Activated naive CD4-positive, alpha-beta T cell treated with anti-CD3 and anti-CD28 coated beads for 36 hours (primary cell): ENCODE measurements around the gene AREG. TPM values are rescaled to one million over a fixed set of nuclear protein-coding genes. Genes with fewer than 3 reads are reported as not detected.

Source experiments
- CTCF ChIA-PET: fragments of 350-600 bp; sonication (Branson Sonifier 250); formaldehyde crosslinking; loops from one replicate; lab custom pipeline; 2021; ENCODE audit warnings: antibody characterized with exemption; lab: Charles Lee
- DNase-seq: peaks from one replicate; pipeline ENCODE4 v3.0.0-alpha.2; 2020
- H3K27ac Mint-ChIP-seq: one replicate; pipeline ENCODE4 v1.8.0; 2021; ENCODE audit warnings: mild to moderate bottlenecking, mixed read lengths
- H3K27me3 Mint-ChIP-seq: one replicate; pipeline ENCODE4 v1.8.0; 2021; ENCODE audit warnings: low read depth, mixed read lengths
- H3K36me3 Mint-ChIP-seq: one replicate; pipeline ENCODE4 v1.8.0; 2021; ENCODE audit warnings: low read depth, mixed read lengths
- H3K4me1 Mint-ChIP-seq: one replicate; pipeline ENCODE4 v1.8.0; 2021; ENCODE audit warnings: low read depth, mixed read lengths
- H3K4me3 Mint-ChIP-seq: one replicate; pipeline ENCODE4 v1.8.0; 2021; ENCODE audit warnings: mild to moderate bottlenecking, moderate library complexity, mixed read lengths
- H3K9me3 Mint-ChIP-seq: one replicate; pipeline ENCODE4 v1.8.0; 2021; ENCODE audit warnings: mixed read lengths
- intact Hi-C: fragments of 100-400 bp; cut with micrococcal nuclease; formaldehyde crosslinking; loops from one replicate; pipeline ENCODE4 v1.15.1; 2023
- total RNA-seq, 2 experiments: library from RNA; stranded (reverse); gene quantifications; one replicate each; pipeline ENCODE4 v1.2.3, GENCODE V29; 2021

The AREG gene
- total RNA-seq, 2 experiments from 2014 or later, result 1.5 to 2.1 TPM

DNA sequence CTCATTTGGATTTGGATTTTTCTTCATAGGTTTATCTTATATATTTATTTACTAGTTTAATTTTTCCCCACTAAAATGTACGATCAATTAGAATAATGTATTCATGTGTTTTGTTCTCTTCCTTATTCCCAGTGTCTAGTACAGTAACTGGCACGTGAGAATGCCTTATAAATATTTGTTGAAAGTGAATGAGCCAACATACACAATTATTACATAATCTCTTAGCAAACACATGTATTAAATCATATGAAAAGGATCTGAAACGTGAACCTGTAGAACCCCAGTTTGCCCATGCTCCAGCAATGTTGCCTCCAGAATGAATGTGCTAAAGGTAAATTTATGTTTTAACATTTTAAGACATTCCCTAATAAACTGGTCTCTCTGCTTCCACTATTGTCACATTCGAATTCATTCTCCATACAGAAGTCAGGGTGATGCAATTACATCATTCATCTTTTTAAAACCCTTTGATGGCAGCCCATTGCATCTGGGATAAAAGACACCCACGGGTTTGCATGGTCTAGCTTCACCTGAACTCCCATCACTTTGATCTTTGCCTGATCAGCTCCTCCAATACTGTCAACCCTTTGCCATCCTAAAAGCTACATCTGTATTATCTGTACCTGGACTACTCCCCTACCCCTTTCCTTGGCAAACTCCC lies 30.7 kb upstream of the AREG start:
- intact Hi-C loops, result no loop called here
- DNase-seq, result no peak
- Mint-ChIP-seq H3K27ac (no peak overlapping the region), H3K4me3 (no peak overlapping the region), H3K9me3 (no peaks in the 10 kb centered on the region), H3K27me3 (peaks cover 8% of the 10 kb centered on the region), H3K4me1 (no peaks in the 10 kb centered on the region), H3K36me3 (no peaks in the 10 kb centered on the region)
- CTCF ChIA-PET, result no interaction called here

DNA sequence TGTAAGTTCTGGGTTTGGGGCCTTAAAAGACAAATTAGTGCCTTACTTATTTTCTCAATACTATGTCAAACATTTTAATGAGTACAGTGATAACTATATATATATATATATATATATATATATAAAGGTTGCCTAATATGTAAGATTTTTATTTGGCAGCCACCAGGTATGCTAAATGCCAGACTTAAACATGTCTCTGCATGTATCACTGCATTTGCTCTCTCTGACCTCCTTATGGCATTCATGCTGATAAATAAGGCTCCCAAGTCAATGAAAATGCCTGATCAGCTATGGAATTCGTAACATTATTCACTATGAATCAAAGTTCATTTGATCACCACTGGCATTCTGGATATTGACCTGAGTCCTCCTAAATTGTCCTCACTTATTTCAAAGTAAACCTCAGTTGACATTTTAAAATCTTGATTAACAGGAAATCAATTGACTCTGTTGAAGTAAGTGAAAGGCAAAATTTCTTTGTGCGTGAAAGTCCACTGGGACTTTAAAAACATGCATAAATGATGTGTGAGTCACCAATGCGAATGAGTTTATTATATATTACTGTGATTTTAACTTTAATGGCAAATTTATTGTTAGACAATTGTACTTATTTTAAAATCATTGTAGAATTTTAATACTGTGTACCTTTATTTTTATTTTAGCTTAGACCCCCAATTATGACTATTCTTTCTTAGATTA lies 29.2 kb upstream of the AREG start:
- no peak for DNase-seq
- Mint-ChIP-seq H3K36me3 (no peaks in the 10 kb centered on the region), H3K27me3 (peaks cover 8% of the 10 kb centered on the region), H3K4me3 (no peak overlapping the region), H3K9me3 (no peaks in the 10 kb centered on the region), H3K27ac (no peak overlapping the region), H3K4me1 (no peaks in the 10 kb centered on the region)
- CTCF ChIA-PET, result no interaction called here
- intact Hi-C loops, result no loop called here

DNA sequence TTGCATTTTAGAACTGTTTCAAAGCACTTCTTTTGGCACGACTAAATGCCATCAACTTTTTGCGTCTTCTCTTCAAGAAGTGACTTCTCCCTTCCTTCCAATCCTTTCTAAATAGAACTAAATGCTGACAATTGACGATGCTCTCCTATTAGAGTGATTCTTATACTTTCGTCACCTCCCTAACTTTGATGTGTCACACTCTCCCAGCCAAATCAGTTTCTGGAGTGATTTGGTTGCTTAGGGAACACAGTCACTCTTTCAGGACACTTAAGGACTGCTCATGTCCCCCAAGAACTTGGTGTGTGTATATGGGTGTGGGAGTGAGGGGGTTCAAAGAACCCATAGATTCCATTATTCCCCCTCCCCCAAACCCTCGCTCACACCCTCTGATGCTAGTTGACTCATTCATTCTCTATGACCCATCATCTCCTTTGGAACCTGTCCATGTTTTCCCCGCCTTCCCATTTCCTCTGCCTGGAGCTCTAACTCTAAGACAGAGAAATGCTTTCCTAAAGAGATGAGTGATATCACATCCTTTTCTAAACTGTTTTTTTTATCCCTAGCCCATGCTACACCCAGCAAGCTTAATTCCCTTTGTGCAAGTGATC lies 26.8 kb upstream of the AREG start:
- no peaks in the 10 kb centered on the region for H3K36me3 Mint-ChIP-seq

DNA sequence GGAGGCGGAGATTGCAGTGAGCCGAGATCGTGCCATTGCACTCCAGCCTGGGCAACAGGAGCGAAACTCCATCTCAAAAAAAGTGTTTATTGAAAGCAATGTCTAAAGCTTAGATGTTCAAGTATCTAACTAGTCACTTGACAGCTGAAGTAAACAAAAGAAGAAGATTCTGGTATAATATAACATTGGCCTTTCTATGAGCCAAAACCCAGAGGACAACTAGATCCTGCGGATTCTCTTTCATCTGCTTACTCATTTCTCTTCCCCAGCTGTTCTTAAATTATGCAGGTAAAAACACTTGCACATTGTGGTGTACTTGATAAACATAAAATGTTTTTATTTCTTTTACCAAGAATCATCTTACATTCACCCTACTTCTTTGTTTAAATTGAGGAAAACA lies 24.1 kb upstream of the AREG start:
- CTCF ChIA-PET, result interaction anchor here (0.5 kb wide), 1 partner anchor 50 kb away, joined by 4 read pairs; no protein-coding TSS in a partner anchor
- no peaks in the 10 kb centered on the region for H3K9me3 Mint-ChIP-seq
- no peaks in the 10 kb centered on the region for H3K36me3 Mint-ChIP-seq
- intact Hi-C loops, result no loop called here
- DNase-seq, result no peak
- H3K27ac Mint-ChIP-seq, result no peak overlapping the region
- no peak overlapping the region for H3K4me3 Mint-ChIP-seq
- no peaks in the 10 kb centered on the region for H3K4me1 Mint-ChIP-seq
- H3K27me3 Mint-ChIP-seq, result peaks cover 8% of the 10 kb centered on the region

More for the DNA sequence above, 26.8 kb upstream of the AREG start:
- Mint-ChIP-seq H3K4me1 (no peaks in the 10 kb centered on the region), H3K9me3 (no peaks in the 10 kb centered on the region), H3K4me3 (no peak overlapping the region), H3K27me3 (peaks cover 8% of the 10 kb centered on the region), H3K27ac (no peak overlapping the region)
- DNase-seq, result no peak
- intact Hi-C loops, result no loop called here
- CTCF ChIA-PET, result interaction anchor here (0.6 to 1.0 kb wide), 2 partner anchors 56 to 152 kb away, joined by 3 to 4 read pairs; no protein-coding TSS in a partner anchor

DNA sequence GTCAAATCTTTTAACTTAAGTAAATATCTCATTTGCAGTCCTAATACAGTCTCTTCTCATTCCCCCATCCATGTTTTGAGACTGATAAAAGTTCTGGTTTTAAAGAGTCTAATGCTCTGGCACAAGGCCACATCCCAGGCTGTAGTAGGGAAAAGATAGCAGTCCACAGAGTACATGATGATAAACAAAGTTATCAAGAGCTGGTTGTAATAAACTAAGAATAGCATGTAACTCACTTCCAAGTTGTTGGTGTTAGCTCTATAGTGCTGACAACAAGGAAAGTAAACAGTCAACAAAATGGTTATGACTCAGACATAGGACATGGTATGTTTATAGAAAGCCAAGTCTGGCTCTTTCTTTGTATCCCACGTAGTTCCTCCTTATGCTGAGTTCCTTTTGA lies 21.8 kb upstream of the AREG start:
- CTCF ChIA-PET, result no interaction called here
- Mint-ChIP-seq H3K9me3 (no peaks in the 10 kb centered on the region), H3K27me3 (peaks cover 4% of the 10 kb centered on the region), H3K36me3 (no peaks in the 10 kb centered on the region), H3K4me1 (no peaks in the 10 kb centered on the region), H3K4me3 (no peak overlapping the region), H3K27ac (no peak overlapping the region)
- no peak for DNase-seq
- intact Hi-C loops, result no loop called here

DNA sequence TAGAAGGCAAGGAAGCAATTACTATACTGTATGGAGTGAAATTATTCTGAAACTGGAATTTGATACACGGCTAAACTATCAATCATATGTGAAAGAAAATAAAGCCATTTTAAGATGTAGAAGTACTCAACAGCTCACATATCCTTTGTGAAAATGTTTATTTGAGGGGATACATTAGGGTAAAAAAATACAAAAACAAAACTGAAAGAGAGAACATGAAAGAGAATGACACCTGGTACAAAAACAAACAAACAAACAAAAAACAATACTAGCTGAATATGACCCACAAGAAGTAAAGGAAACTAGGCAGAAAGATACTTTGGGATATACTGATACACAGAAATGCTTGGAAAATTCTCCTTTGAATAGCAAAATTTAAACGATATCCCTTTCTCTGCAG lies 20.8 kb upstream of the AREG start:
- CTCF ChIA-PET, result interaction anchor here (0.6 kb wide), 1 partner anchor 91 kb away, joined by 4 read pairs; no protein-coding TSS in a partner anchor
- no peak overlapping the region for H3K27ac Mint-ChIP-seq
- no peaks in the 10 kb centered on the region for H3K9me3 Mint-ChIP-seq
- no peaks in the 10 kb centered on the region for H3K36me3 Mint-ChIP-seq
- no peaks in the 10 kb centered on the region for H3K27me3 Mint-ChIP-seq
- no peaks in the 10 kb centered on the region for H3K4me1 Mint-ChIP-seq
- H3K4me3 Mint-ChIP-seq, result no peak overlapping the region
- no peak for DNase-seq
- intact Hi-C loops, result no loop called here

DNA sequence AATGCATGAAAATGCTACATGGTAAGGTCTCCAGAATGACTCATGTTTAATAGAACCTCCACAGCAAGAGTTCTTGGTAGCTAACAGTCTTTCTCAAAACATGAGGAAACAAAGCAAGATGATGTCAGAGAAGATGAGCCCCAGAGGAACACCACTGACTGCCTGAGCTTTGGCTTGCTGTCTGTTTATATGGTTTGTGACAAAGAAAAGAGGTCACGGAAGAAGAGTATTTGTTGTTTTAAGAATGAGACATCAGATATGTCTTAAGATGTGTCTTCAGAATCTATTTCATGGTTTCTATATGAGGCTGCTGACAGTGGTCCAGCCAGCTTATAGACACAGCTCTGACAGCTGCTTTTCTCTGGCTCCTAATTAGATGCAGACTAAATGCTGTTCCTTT lies 18.8 kb upstream of the AREG start:
- no peak overlapping the region for H3K27ac Mint-ChIP-seq
- CTCF ChIA-PET, result no interaction called here
- no peaks in the 10 kb centered on the region for H3K4me1 Mint-ChIP-seq
- no peaks in the 10 kb centered on the region for H3K27me3 Mint-ChIP-seq
- H3K36me3 Mint-ChIP-seq, result no peaks in the 10 kb centered on the region
- no peak overlapping the region for H3K4me3 Mint-ChIP-seq
- intact Hi-C loops, result no loop called here
- H3K9me3 Mint-ChIP-seq, result no peaks in the 10 kb centered on the region
- DNase-seq, result no peak

DNA sequence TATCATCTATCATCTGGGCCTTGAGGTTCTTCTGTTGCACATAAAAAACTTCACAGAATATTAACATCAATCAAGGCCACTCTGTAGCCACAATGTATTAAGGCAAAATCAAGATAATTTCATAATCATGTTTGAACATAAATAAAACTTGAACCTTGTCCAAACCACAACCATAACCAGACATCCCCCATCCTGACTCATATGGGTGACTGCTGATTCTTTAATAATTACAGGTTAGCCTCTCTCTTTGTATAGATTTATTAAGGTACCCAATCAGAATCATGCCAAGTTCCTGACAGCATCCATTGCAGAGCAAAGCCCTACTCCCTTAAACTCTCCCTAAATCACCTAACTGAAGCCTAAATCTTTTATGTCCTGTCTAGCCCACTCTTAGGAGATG lies 16.7 kb upstream of the AREG start:
- CTCF ChIA-PET, result no interaction called here
- H3K27me3 Mint-ChIP-seq, result peaks cover 2% of the 10 kb centered on the region
- H3K4me1 Mint-ChIP-seq, result no peaks in the 10 kb centered on the region
- no peak for DNase-seq
- H3K36me3 Mint-ChIP-seq, result no peaks in the 10 kb centered on the region
- H3K27ac Mint-ChIP-seq, result no peak overlapping the region
- H3K9me3 Mint-ChIP-seq, result no peaks in the 10 kb centered on the region
- no peak overlapping the region for H3K4me3 Mint-ChIP-seq
- intact Hi-C loops, result no loop called here

DNA sequence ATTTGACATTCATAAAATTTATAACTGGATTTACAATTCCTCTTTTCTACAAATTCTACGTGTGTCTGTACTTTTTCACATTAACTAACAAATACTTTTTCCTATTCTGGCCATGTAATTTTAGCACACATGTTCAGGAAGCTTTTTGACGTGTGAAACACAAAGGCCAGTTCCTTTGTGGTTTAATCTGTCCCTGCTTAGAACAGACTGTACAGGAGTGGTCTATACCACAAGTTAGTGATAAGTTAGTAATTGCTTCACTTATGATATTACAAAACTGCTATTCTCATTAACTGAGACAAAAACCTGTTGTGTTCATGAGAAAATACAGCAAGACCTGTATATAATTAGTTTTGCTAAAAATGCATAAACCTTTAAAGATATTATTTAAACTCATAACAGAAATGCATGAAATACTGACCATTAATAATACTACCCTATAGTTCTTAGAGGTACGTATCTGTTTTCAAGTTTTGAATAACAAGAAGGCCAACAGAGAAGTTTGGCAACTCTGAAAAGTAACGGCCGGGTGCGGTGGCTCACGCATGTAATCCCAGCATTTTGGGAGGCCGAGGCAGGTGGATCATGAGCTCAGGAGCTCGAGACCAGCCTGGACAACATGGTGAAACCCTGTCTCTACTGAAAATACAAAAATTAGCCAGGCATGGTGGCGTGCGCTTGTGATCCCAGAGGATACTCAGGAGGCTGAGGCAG lies 13.7 kb upstream of the AREG start:
- no peaks in the 10 kb centered on the region for H3K9me3 Mint-ChIP-seq
- no peak overlapping the region for H3K27ac Mint-ChIP-seq
- H3K27me3 Mint-ChIP-seq, result peaks cover 4% of the 10 kb centered on the region
- no peaks in the 10 kb centered on the region for H3K36me3 Mint-ChIP-seq
- intact Hi-C loops, result no loop called here
- CTCF ChIA-PET, result interaction anchor here (0.8 kb wide), 1 partner anchor 14 kb away, joined by 3 read pairs; the partner anchor contains the start of gene AREG
- no peak overlapping the region for H3K4me3 Mint-ChIP-seq
- DNase-seq, result no peak
- no peaks in the 10 kb centered on the region for H3K4me1 Mint-ChIP-seq

DNA sequence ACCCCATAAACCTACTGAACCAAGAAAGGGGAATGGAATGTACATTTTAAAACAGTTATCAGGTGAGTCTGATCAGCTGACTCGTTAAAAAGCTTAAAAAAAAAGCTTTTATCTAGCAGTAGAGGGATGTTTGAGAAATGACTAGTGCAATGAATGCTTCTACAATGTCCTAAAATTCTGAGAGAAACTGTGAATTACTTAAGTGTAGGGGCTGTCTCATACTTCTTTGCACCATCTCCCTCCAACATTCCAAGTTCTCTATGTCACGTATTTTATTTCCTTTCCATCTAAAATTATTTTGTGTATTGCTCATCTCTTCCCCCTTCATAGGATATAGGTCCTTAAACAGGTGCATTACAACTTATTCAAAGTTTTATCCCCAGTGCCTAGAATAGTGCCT lies 11.9 kb upstream of the AREG start:
- H3K9me3 Mint-ChIP-seq, result no peaks in the 10 kb centered on the region
- H3K4me1 Mint-ChIP-seq, result no peaks in the 10 kb centered on the region
- H3K36me3 Mint-ChIP-seq, result no peaks in the 10 kb centered on the region
- no peak overlapping the region for H3K27ac Mint-ChIP-seq
- H3K27me3 Mint-ChIP-seq, result peaks cover 8% of the 10 kb centered on the region
- intact Hi-C loops, result no loop called here
- CTCF ChIA-PET, result no interaction called here
- H3K4me3 Mint-ChIP-seq, result no peak overlapping the region
- DNase-seq, result no peak

DNA sequence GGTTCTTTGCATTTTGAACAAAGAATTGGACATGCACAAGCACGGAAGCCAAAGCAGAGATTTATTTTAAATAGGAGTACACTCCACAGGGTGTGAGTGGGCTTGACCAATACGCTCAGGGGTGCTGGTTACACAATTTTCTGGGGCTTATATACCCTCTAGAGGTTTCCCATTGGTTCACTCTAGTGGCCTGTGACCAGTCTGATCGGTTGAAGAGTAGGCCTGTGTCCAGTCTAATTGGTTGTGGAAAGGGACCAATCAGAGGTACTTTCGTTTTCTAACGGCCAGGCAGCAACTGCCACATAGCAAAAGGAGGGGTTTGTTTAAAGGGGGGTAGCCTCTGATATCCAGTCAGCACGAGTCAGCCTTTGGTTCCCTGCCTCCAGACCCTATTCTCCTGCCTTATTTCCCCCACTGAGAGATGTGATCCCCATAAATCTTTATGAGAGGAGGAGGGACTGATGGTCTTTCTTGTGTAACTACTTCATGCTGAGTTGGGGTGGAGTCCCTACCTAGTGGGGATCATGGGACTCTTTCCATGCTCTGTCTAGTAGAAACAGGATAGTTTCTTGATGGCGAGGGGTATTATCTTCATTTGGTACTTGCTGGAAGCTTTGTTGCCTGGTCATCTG lies 11.3 kb upstream of the AREG start:
- CTCF ChIA-PET, result no interaction called here
- intact Hi-C loops, result no loop called here
- no peak overlapping the region for H3K27ac Mint-ChIP-seq
- no peaks in the 10 kb centered on the region for H3K36me3 Mint-ChIP-seq
- H3K27me3 Mint-ChIP-seq, result peaks cover 8% of the 10 kb centered on the region
- no peaks in the 10 kb centered on the region for H3K4me1 Mint-ChIP-seq
- H3K9me3 Mint-ChIP-seq, result no peaks in the 10 kb centered on the region
- no peak for DNase-seq
- H3K4me3 Mint-ChIP-seq, result no peak overlapping the region

DNA sequence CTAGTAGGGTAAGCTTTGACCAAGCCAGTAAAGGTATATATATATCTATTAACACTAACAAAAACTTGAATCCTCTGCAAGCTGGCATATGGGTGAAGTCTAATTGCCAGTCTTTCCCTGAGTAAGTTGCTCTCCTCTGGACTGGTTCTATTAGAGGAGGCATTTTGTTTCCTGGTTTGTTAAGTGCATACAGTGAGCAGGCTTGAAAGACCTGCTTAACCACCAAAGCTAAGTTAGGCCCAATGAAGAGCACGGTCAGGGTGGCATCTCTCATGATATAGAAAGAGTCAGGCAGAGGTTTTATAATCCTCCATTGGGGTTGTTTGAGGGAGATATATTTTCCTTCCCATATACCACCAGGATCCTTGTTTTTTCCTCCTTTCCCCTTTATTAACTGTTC lies 9.6 kb upstream of the AREG start:
- Mint-ChIP-seq H3K4me1 (no peaks in the 10 kb centered on the region), H3K4me3 (no peak overlapping the region), H3K9me3 (no peaks in the 10 kb centered on the region), H3K27me3 (peaks cover 8% of the 10 kb centered on the region), H3K27ac (no peak overlapping the region), H3K36me3 (no peaks in the 10 kb centered on the region)
- intact Hi-C loops, result no loop called here
- DNase-seq, result no peak
- CTCF ChIA-PET, result interaction anchor here (0.7 to 1.2 kb wide), 2 partner anchors 58 to 134 kb away, joined by 3 to 4 read pairs; no protein-coding TSS in a partner anchor
